GM10847 (cell line): Measurements from ENCODE around the gene IGBP1.

Source experiments
- POLR2A ChIP-seq: IDR thresholded peaks from 2 replicates; pipeline ENCODE4 v1.6.1; 2011; ENCODE audit not compliant: insufficient read length; ENCODE audit errors: extremely low read depth

IGBP1 gene

DNA sequence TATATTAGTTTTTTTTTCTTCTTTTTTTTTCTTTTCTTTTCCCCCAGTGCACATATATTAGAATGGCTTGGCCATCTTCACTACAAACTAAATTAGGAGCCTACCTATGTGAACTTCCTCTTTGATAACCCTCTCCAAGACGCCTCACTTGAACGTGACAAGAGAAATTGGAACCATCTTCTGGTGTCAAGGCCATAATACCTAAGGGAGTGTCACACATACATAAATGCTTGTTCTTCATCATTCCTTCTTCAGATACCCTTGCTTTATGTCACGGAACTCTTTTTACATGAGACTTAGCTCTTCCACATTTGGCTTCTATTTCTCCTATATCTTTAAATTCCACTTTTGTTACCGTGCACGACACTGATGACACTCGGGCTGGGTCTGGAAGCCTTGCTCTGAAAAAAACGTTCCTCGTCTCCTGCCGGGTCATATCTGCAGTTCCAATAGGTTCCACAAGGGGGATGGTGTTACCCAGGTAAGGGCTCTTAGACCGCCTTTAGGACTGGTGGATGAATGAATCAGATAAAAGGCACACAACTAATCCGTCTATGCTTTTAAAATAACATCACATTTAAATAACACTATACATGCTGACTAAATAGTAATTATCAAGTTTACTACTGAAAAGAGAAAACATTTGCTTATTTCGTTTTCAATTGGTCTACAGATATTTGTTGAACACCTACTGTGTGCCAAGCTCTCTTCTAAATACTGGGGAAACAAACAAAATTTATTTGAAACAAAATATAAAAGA is 63.9 kb downstream of the IGBP1 start:
- no peak for TF ChIP-seq POLR2A

DNA sequence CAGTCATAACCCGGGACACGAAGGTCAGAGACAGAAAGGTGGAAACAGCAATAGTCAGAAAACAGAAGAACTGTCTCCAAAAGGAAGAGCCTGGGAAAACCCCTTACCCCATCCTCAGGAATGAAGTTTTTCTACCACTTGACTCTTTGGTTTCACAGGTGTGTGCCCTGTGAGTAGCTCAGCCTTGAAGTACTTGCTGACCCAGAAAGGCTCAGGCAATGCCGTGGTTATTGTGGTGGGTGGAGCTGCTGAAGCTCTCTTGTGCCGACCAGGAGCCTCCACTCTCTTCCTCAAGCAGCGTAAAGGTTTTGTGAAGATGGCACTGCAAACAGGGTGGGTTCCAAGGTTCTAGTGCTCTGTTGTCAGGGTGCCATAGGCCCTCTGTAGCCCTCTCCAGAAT is 68.5 kb downstream of the IGBP1 start:
- TF ChIP-seq POLR2A = no peak

DNA sequence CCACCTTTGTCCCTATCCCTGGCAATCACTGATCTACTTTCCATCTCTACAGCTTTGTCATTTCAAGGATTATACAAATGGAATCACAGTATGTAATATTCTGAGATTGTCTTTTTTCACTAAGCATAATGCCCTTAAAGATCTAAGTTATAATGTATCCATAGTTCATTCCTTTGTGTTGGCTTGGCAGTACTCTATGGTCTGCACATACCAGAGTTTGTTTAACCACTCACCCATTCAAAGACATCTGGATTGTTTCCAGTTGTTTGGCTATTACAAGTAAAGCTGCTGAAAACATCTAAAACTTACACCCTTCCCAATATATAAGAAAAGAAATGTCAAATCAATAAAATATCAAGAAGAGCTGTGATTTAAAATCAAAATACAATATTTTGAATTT is 75.2 kb downstream of the IGBP1 start:
- no peak for TF ChIP-seq POLR2A
